CD4-positive, alpha-beta T cell (primary cell): ENCODE measurements around the gene CTTNBP2NL. TPM values are rescaled to one million over a fixed set of nuclear protein-coding genes. Genes with fewer than 3 reads are reported as not detected.

Source experiments
- ATAC-seq: fragments of 200-7000 bp; cut with Tn5 transposase; one replicate; pipeline ENCODE4 v1.10.0; 2022; ENCODE audit warnings: mild to moderate bottlenecking; ENCODE audit not compliant: poor library complexity
- CTCF ChIA-PET: fragments of 350-600 bp; sonication (Branson Sonifier 250); formaldehyde crosslinking; loops from one replicate; lab custom pipeline; 2021; ENCODE audit warnings: antibody characterized with exemption, inconsistent platforms; lab: Charles Lee
- POLR2A ChIA-PET: fragments of 350-600 bp; sonication (Branson Sonifier 250); formaldehyde crosslinking; loops from one replicate; lab custom pipeline; 2021; ENCODE audit warnings: antibody characterized with exemption, inconsistent platforms; lab: Charles Lee
- DNase-seq, 14 experiments: peaks; one replicate each; pipeline ENCODE4 v3.0.0-alpha.2; 2013 to 2020; ENCODE audit warnings: mixed read lengths in 2 of 14
- H3K27ac ChIP-seq, 2 donors: one replicate each; pipeline versions ENCODE4 v1.5.1 to v1.7.0; 2013; ENCODE audit warnings: low read length in 2 of 2, low read depth in 1 of 2, mild to moderate bottlenecking in 1 of 2
- H3K27me3 ChIP-seq, 2 experiments: 1 replicate in 1 of 2; 2 replicates in 1 of 2; pipeline versions ENCODE4 v1.6.1 to v1.7.0; 2013; ENCODE audit warnings: low read length in 2 of 2, control low read depth in 1 of 2, mild to moderate bottlenecking in 1 of 2, moderate library complexity in 1 of 2; ENCODE audit not compliant: insufficient read depth in 2 of 2, control insufficient read depth in 1 of 2
- H3K36me3 ChIP-seq: one replicate; pipeline ENCODE4 v1.6.1; 2013; ENCODE audit warnings: low read length, control low read depth; ENCODE audit not compliant: insufficient read depth
- H3K4me1 ChIP-seq: one replicate; pipeline ENCODE4 v1.6.1; 2013; ENCODE audit warnings: low read length, control low read depth; ENCODE audit not compliant: insufficient read depth
- H3K4me3 ChIP-seq: one replicate; pipeline ENCODE4 v1.5.1; 2013; ENCODE audit warnings: mild to moderate bottlenecking, low read length, moderate library complexity
- H3K9me3 ChIP-seq, 2 experiments: 1 replicate in 1 of 2; 2 replicates in 1 of 2; pipeline versions ENCODE4 v1.6.1 to v1.7.0; 2013; ENCODE audit warnings: low read length in 2 of 2, mild to moderate bottlenecking in 2 of 2, control low read depth in 1 of 2, moderate library complexity in 1 of 2; ENCODE audit not compliant: control insufficient read depth in 1 of 2, insufficient read depth in 1 of 2
- H3K27ac Mint-ChIP-seq: one replicate; pipeline ENCODE4 v1.8.0; 2020; ENCODE audit warnings: mixed read lengths
- H3K27me3 Mint-ChIP-seq: one replicate; pipeline ENCODE4 v1.8.0; 2021; ENCODE audit warnings: mixed read lengths
- H3K36me3 Mint-ChIP-seq: one replicate; pipeline ENCODE4 v1.8.0; 2021; ENCODE audit warnings: low read depth, mixed read lengths
- H3K4me1 Mint-ChIP-seq: one replicate; pipeline ENCODE4 v1.8.0; 2021; ENCODE audit warnings: low read depth, mixed read lengths
- H3K4me3 Mint-ChIP-seq: one replicate; pipeline ENCODE4 v1.8.0; 2020; ENCODE audit warnings: mild to moderate bottlenecking, mixed read lengths
- H3K9me3 Mint-ChIP-seq: one replicate; pipeline ENCODE4 v1.8.0; 2020; ENCODE audit warnings: mixed read lengths
- intact Hi-C, 2 experiments: fragments of 100-400 bp; cut with DNase I in 1 of 2; cut with micrococcal nuclease in 1 of 2; formaldehyde crosslinking; loops; one replicate each; pipeline versions ENCODE4 v1.15.1 to v1.9.0; 2023 to 2025; cut with DNase I, micrococcal nuclease
- total RNA-seq, 174 experiments: library from RNA in 2 of 174; stranded (reverse) in 2 of 174; gene quantifications; one replicate each; pipeline ENCODE4 v1.2.3 and lab custom pipeline; 2021 to 2026
- TF ChIP-seq, protein P1 (sequence below): fragments of 200-600 bp; IDR thresholded peaks from one replicate; pipeline ENCODE4 v1.8.0; 2022; ENCODE audit warnings: antibody characterized with exemption, mild to moderate bottlenecking

The CTTNBP2NL gene
- total RNA-seq, 2 experiments from 2014 or later = 0.14 to 0.25 TPM

DNA sequence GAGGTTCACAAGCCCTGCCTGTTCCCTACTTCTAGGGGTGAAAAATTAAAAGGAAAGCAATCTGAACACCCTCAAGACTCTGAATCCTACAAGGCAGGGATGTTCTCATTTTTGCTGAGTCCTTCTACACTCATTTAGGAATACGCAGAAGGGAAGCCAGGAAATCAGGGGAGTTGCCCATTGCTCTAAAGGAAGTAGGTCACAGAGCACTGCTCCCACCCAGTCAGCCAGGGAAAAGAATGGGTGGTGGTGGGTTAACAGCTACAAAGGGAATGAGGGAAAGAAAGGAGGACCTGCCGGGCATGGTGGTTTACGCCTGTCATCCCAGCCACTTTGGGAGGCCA is 2.4 kb upstream of the CTTNBP2NL start:
- Mint-ChIP-seq H3K4me3 (peak overlapping the region; percentile 27), H3K4me1 (peaks cover 25% of the 10 kb centered on the region), H3K9me3 (no peaks in the 10 kb centered on the region), H3K36me3 (no peaks in the 10 kb centered on the region), H3K27ac (no peak overlapping the region), H3K27me3 (peaks cover 26% of the 10 kb centered on the region)
- CTCF ChIA-PET = interaction anchor here (1.2 to 1.5 kb wide), 2 partner anchors 7 to 72 kb away, joined by 3 to 6 read pairs; no protein-coding TSS in a partner anchor
- Histone ChIP-seq H3K27me3 (peaks cover 12 to 23% of the 10 kb centered on the region in 2 experiments), H3K9me3 (no peaks in the 10 kb centered on the region), H3K4me1 (peaks cover 27% of the 10 kb centered on the region), H3K4me3 (no peak overlapping the region), H3K36me3 (no peaks in the 10 kb centered on the region), H3K27ac (no peak overlapping the region)
- DNase-seq (peak in 1 of 14 experiments; percentile 13), ATAC-seq (no peak)
- POLR2A ChIA-PET = no interaction called here
- TF ChIP-seq, protein P1, sequence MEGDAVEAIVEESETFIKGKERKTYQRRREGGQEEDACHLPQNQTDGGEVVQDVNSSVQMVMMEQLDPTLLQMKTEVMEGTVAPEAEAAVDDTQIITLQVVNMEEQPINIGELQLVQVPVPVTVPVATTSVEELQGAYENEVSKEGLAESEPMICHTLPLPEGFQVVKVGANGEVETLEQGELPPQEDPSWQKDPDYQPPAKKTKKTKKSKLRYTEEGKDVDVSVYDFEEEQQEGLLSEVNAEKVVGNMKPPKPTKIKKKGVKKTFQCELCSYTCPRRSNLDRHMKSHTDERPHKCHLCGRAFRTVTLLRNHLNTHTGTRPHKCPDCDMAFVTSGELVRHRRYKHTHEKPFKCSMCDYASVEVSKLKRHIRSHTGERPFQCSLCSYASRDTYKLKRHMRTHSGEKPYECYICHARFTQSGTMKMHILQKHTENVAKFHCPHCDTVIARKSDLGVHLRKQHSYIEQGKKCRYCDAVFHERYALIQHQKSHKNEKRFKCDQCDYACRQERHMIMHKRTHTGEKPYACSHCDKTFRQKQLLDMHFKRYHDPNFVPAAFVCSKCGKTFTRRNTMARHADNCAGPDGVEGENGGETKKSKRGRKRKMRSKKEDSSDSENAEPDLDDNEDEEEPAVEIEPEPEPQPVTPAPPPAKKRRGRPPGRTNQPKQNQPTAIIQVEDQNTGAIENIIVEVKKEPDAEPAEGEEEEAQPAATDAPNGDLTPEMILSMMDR = no peak
- intact Hi-C loops = loop anchor here in 1 of 2 experiments (10.0 kb wide), 2 partner anchors 411 to 561 kb away; partner anchors contain the start of gene SLC16A1

DNA sequence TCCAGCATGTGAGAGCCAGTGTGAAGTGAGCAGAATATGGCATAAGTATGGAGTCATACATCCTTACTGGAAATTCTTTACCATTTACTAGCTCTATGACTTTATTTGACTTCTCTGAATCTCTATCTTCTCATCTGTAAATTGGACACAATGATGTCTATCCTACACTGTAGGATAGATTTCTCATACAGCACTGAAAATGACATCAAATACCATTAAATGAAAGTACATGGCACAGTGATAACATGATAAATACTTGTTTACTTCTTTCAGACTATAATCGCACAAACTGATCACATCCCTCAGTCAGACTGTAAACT is 1.3 kb upstream of the CTTNBP2NL start:
- POLR2A ChIA-PET = interaction anchor here (1.4 kb wide), 1 partner anchor 9 kb away, joined by 3 read pairs; no protein-coding TSS in a partner anchor
- Mint-ChIP-seq H3K4me1 (peaks cover 25% of the 10 kb centered on the region), H3K27me3 (peaks cover 24% of the 10 kb centered on the region), H3K27ac (no peak overlapping the region), H3K4me3 (peak overlapping the region; percentile 36), H3K9me3 (no peaks in the 10 kb centered on the region), H3K36me3 (no peaks in the 10 kb centered on the region)
- Histone ChIP-seq H3K4me3 (no peak overlapping the region), H3K9me3 (no peaks in the 10 kb centered on the region), H3K27me3 (peaks cover 7 to 16% of the 10 kb centered on the region in 2 experiments), H3K36me3 (no peaks in the 10 kb centered on the region), H3K27ac (no peak overlapping the region), H3K4me1 (peaks cover 27% of the 10 kb centered on the region)
- DNase-seq (no peak), ATAC-seq (no peak)
- TF ChIP-seq, protein P1 = no peak
- CTCF ChIA-PET = interaction anchor here (1.2 to 1.5 kb wide), 3 partner anchors 8 to 71 kb away, joined by 3 to 6 read pairs (median 4); no protein-coding TSS in a partner anchor
- intact Hi-C loops = loop anchor here in 1 of 2 experiments (5.0 to 10.0 kb wide), 4 partner anchors 410 to 998 kb away; partner anchors contain the start of genes LRIG2, MAGI3 and SLC16A1

DNA sequence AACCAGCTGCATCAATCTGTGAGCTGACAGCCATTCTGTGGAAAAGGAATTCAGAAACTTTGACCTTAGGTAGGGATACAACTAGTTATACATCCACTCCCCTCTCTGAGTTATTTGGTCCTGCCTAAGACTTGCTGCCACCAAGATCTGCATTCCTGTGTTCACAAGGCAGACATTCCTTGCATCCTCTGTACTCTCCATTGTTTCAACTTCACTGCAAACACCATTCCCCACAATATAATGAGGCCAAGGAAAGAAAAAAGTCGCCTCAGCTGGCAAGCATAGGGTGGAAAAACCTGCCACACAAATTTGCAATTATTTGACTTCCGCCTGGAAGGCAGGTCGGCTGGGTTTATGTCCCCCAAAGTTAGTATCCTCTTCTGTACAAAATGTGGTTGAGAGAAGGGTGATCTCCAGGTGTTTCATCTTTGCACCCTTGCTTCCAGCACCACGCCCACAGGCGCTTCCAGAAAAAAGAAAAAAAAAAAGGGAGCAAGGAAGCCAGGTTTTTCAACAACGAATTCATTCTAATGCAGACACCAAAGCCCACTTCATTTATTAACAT is 676 bp upstream of the CTTNBP2NL start:
- H3K27me3 Mint-ChIP-seq = peaks cover 19% of the 10 kb centered on the region
- ChIA-PET POLR2A (interaction anchor here (0.7 to 1.4 kb wide), 2 partner anchors 9 to 1510 kb away, joined by 3 read pairs; partner anchors contain the start of gene DCLRE1B), CTCF (interaction anchor here (1.2 to 1.5 kb wide), 2 partner anchors 9 to 71 kb away, joined by 3 to 4 read pairs; no protein-coding TSS in a partner anchor)
- no peak for ATAC-seq
- intact Hi-C loops = loop anchor here in 1 of 2 experiments (5.0 to 10.0 kb wide), 4 partner anchors 409 to 997 kb away; partner anchors contain the start of genes LRIG2, MAGI3 and SLC16A1
- no peak overlapping the region for H3K27ac Mint-ChIP-seq
- peak overlapping the region; percentile 99 for H3K4me3 ChIP-seq
- peak overlapping the region; percentile 97 for H3K4me3 Mint-ChIP-seq
- H3K36me3 ChIP-seq = no peaks in the 10 kb centered on the region
- no peaks in the 10 kb centered on the region for H3K9me3 ChIP-seq
- no peaks in the 10 kb centered on the region for H3K36me3 Mint-ChIP-seq
- H3K27me3 ChIP-seq = peaks cover 6 to 10% of the 10 kb centered on the region in 2 experiments
- H3K27ac ChIP-seq = no peak overlapping the region
- TF ChIP-seq, protein P1 = no peak
- H3K4me1 Mint-ChIP-seq = peaks cover 25% of the 10 kb centered on the region
- no peak for DNase-seq
- no peaks in the 10 kb centered on the region for H3K9me3 Mint-ChIP-seq
- H3K4me1 ChIP-seq = peaks cover 27% of the 10 kb centered on the region
